Liver (tissue), 9 donors: ENCODE measurements around the gene DNAJB1. TPM values are rescaled to one million over a fixed set of nuclear protein-coding genes. Genes with fewer than 3 reads are reported as not detected.
"Not testable (repeated sequence)": the region's sequence is repeated elsewhere in the genome, so short reads cannot be mapped to it uniquely, and the experiment has no call there.

Experiments
- DNase-seq: peaks from one replicate; pipeline ENCODE4 v3.0.0-alpha.2; 2017; ENCODE audit warnings: low spot score
- H3K27ac ChIP-seq, 2 donors: one replicate each; pipeline ENCODE4 v1.7.0; 2013; ENCODE audit warnings: inconsistent platforms in 2 of 2, low read length in 2 of 2, control low read depth in 1 of 2, low read depth in 1 of 2, mild to moderate bottlenecking in 1 of 2
- H3K27me3 ChIP-seq, 4 donors: one replicate each; pipeline versions ENCODE4 v1.6.1 to v1.7.0; 2013; ENCODE audit warnings: low read length in 3 of 4, inconsistent platforms in 1 of 4, mild to moderate bottlenecking in 1 of 4, moderate library complexity in 1 of 4; ENCODE audit not compliant: control insufficient read depth in 4 of 4, insufficient read depth in 4 of 4
- H3K36me3 ChIP-seq, 4 donors: one replicate each; pipeline versions ENCODE4 v1.6.1 to v1.7.0; 2013; ENCODE audit warnings: low read length in 3 of 4, mild to moderate bottlenecking in 3 of 4, low read depth in 1 of 4, moderate library complexity in 1 of 4; ENCODE audit not compliant: control insufficient read depth in 4 of 4, insufficient read depth in 3 of 4
- H3K4me1 ChIP-seq, 4 donors: one replicate each; pipeline versions ENCODE4 v1.6.1 to v1.7.0; 2013; ENCODE audit warnings: low read length in 3 of 4, mild to moderate bottlenecking in 3 of 4, moderate library complexity in 1 of 4; ENCODE audit not compliant: control insufficient read depth in 4 of 4, insufficient read depth in 4 of 4
- H3K4me3 ChIP-seq, 3 donors: one replicate each; pipeline versions ENCODE4 v1.6.1 to v1.7.0; 2013; ENCODE audit warnings: low read length in 3 of 3, control low read depth in 1 of 3, low read depth in 1 of 3, mild to moderate bottlenecking in 1 of 3
- H3K9ac ChIP-seq, 2 donors: one replicate each; pipeline ENCODE4 v1.7.0; 2013; ENCODE audit warnings: low read length in 2 of 2, mild to moderate bottlenecking in 2 of 2, moderate library complexity in 2 of 2, control low read depth in 1 of 2, low read depth in 1 of 2
- H3K9me3 ChIP-seq, 4 donors: one replicate each; pipeline versions ENCODE4 v1.6.1 to v1.7.0; 2013; ENCODE audit warnings: low read length in 3 of 4; ENCODE audit not compliant: control insufficient read depth in 4 of 4
- EGR1 ChIP-seq, 2 donors: IDR thresholded peaks; 2 replicates each; pipeline ENCODE4 v1.6.1; 2016 to 2018; ENCODE audit warnings: antibody characterized with exemption in 2 of 2, low read depth in 2 of 2
- FOXA1 ChIP-seq: IDR thresholded peaks from 2 replicates; pipeline ENCODE4 v1.6.1; 2016; ENCODE audit warnings: antibody characterized with exemption
- FOXA2 ChIP-seq: IDR thresholded peaks from 2 replicates; pipeline ENCODE4 v1.6.1; 2016; ENCODE audit warnings: antibody characterized with exemption
- GABPA ChIP-seq, 2 donors: IDR thresholded peaks in 1 of 2; conservative IDR thresholded peaks in 1 of 2; 2 replicates each; pipeline ENCODE4 v1.6.1; 2016; ENCODE audit warnings: antibody characterized with exemption in 2 of 2, mild to moderate bottlenecking in 1 of 2, moderate library complexity in 1 of 2
- HNF4A ChIP-seq, 2 donors: conservative IDR thresholded peaks; 2 replicates each; pipeline ENCODE4 v1.6.1; 2016; ENCODE audit warnings: antibody characterized with exemption in 2 of 2, mild to moderate bottlenecking in 2 of 2
- HNF4G ChIP-seq: IDR thresholded peaks from 2 replicates; pipeline ENCODE4 v1.6.1; 2016; ENCODE audit warnings: antibody characterized with exemption
- JUND ChIP-seq, 2 donors: IDR thresholded peaks; 2 replicates each; pipeline ENCODE4 v1.6.1; 2016; ENCODE audit warnings: antibody characterized with exemption in 2 of 2
- RAD21 ChIP-seq, 2 donors: IDR thresholded peaks; 2 replicates each; pipeline ENCODE4 v1.6.1; 2016; ENCODE audit warnings: antibody characterized with exemption in 2 of 2, mild to moderate bottlenecking in 2 of 2
- SP1 ChIP-seq: IDR thresholded peaks from 2 replicates; pipeline ENCODE4 v1.6.1; 2018; ENCODE audit warnings: antibody characterized with exemption, mild to moderate bottlenecking
- TAF1 ChIP-seq: conservative IDR thresholded peaks from 2 replicates; pipeline ENCODE4 v1.6.1; 2016; ENCODE audit warnings: antibody characterized with exemption, mild to moderate bottlenecking
- YY1 ChIP-seq: IDR thresholded peaks from 2 replicates; pipeline ENCODE4 v1.6.1; 2016; ENCODE audit warnings: antibody characterized with exemption, mild to moderate bottlenecking
- WGBS: extraction: QIAGEN DNeasy Blood & Tissue Kit; methylation state at CpG from one replicate; pipeline ENCODE4 v1.1.7; 2013; 5-methylcytosine and 5-hydroxymethylcytosine counted together
- polyA plus RNA-seq, 2 donors: library from polyadenylated mRNA; stranded (reverse) in 1 of 2; unstranded in 1 of 2; fragments of 200-250 nt in 1 of 2; fragments of >200 nt in 1 of 2; fragmentation: Nextera tagmentation in 1 of 2; extraction: Ambion mirVana in 1 of 2; gene quantifications; one replicate each; pipeline versions ENCODE4 v1.2.1 to v1.2.3, GENCODE V29; 2013 to 2015
- total RNA-seq, 2 donors: library from RNA; depleted of rRNA; stranded (reverse); fragments of >200 nt; gene quantifications; one replicate each; pipeline ENCODE4 v1.2.3, GENCODE V29; 2014
- TF ChIP-seq, protein P1 (sequence below): IDR thresholded peaks from 2 replicates; pipeline ENCODE4 v1.6.1; 2016; ENCODE audit warnings: antibody characterized with exemption, mild to moderate bottlenecking
- TF ChIP-seq, protein P2 (sequence below): IDR thresholded peaks from 2 replicates; pipeline ENCODE4 v1.6.1; 2016; ENCODE audit warnings: antibody characterized with exemption
- TF ChIP-seq, protein P3 (sequence below): fragments of 150-350 bp; IDR thresholded peaks from 2 replicates; pipeline ENCODE4 v1.5.1; 2017; ENCODE audit warnings: improper control_type of control experiment, low read depth, low read length; ENCODE audit not compliant: missing input control
- TF ChIP-seq, protein P4 (sequence below): IDR thresholded peaks from 2 replicates; pipeline ENCODE4 v1.6.1; 2016; ENCODE audit warnings: antibody characterized with exemption
- donor health status: healthy.
- donor health status: healthy.
- donor health status: healthy.
- donor health status: healthy.
- donor health status: healthy.

DNAJB1 gene
- total and polyA plus RNA-seq, 4 donors: 29.4 to 43.0 (median 34.5) TPM

DNA sequence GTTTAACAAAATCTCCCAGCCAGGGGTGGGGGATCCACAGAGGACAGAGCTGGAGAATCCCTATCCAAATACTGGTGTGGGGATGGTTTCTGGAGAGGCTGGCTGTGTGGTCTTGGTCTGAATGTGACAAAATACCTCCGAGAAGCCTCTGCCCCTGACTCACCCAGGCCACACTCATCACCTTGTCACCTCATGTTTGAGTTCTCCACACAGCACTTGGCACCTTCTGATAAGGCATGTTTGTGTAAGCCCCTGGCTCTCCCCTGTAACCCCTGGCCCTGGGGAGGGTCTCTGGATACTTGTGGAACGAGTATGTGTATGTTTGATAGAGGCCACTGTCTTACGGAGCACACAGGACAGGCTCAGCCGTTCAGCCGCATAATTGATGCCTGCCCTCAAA is 25.9 kb upstream of the DNAJB1 start:
- H3K27ac ChIP-seq: no peak overlapping the region
- no peak overlapping the region for H3K4me3 ChIP-seq
- TF ChIP-seq EGR1 (IDR thresholded peaks at IDR 0.05; ENCODE audit: low read depth in 2 of 2) (no peak), FOXA2 (no peak), GABPA (IDR thresholded peaks at IDR 0.05 in 1 of 2, conservative IDR thresholded peaks at IDR 0.05 in 1 of 2) (no peak), HNF4A (conservative IDR thresholded peaks at IDR 0.05) (no peak), HNF4G (no peak), TAF1 (no peak), JUND (IDR thresholded peaks at IDR 0.05) (no peak), SP1 (no peak), RAD21 (IDR thresholded peaks at IDR 0.05) (no peak), YY1 (no peak), FOXA1 (no peak)
- TF ChIP-seq, protein P1, sequence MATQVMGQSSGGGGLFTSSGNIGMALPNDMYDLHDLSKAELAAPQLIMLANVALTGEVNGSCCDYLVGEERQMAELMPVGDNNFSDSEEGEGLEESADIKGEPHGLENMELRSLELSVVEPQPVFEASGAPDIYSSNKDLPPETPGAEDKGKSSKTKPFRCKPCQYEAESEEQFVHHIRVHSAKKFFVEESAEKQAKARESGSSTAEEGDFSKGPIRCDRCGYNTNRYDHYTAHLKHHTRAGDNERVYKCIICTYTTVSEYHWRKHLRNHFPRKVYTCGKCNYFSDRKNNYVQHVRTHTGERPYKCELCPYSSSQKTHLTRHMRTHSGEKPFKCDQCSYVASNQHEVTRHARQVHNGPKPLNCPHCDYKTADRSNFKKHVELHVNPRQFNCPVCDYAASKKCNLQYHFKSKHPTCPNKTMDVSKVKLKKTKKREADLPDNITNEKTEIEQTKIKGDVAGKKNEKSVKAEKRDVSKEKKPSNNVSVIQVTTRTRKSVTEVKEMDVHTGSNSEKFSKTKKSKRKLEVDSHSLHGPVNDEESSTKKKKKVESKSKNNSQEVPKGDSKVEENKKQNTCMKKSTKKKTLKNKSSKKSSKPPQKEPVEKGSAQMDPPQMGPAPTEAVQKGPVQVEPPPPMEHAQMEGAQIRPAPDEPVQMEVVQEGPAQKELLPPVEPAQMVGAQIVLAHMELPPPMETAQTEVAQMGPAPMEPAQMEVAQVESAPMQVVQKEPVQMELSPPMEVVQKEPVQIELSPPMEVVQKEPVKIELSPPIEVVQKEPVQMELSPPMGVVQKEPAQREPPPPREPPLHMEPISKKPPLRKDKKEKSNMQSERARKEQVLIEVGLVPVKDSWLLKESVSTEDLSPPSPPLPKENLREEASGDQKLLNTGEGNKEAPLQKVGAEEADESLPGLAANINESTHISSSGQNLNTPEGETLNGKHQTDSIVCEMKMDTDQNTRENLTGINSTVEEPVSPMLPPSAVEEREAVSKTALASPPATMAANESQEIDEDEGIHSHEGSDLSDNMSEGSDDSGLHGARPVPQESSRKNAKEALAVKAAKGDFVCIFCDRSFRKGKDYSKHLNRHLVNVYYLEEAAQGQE: no peak
- TF ChIP-seq, protein P2, sequence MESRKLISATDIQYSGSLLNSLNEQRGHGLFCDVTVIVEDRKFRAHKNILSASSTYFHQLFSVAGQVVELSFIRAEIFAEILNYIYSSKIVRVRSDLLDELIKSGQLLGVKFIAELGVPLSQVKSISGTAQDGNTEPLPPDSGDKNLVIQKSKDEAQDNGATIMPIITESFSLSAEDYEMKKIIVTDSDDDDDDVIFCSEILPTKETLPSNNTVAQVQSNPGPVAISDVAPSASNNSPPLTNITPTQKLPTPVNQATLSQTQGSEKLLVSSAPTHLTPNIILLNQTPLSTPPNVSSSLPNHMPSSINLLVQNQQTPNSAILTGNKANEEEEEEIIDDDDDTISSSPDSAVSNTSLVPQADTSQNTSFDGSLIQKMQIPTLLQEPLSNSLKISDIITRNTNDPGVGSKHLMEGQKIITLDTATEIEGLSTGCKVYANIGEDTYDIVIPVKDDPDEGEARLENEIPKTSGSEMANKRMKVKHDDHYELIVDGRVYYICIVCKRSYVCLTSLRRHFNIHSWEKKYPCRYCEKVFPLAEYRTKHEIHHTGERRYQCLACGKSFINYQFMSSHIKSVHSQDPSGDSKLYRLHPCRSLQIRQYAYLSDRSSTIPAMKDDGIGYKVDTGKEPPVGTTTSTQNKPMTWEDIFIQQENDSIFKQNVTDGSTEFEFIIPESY: no peak
- 95% methylated on average over 5 of the region's 5 CpGs for WGBS
- peaks cover 0 to 4% (median 0%) of the 10 kb centered on the region in 4 donors for H3K36me3 ChIP-seq
- H3K9me3 ChIP-seq: no peaks in the 10 kb centered on the region
- no peak overlapping the region for H3K9ac ChIP-seq
- H3K4me1 ChIP-seq: peaks cover 0 to 21% (median 12%) of the 10 kb centered on the region in 4 donors
- H3K27me3 ChIP-seq: no peaks in the 10 kb centered on the region
- DNase-seq: no peak

DNA sequence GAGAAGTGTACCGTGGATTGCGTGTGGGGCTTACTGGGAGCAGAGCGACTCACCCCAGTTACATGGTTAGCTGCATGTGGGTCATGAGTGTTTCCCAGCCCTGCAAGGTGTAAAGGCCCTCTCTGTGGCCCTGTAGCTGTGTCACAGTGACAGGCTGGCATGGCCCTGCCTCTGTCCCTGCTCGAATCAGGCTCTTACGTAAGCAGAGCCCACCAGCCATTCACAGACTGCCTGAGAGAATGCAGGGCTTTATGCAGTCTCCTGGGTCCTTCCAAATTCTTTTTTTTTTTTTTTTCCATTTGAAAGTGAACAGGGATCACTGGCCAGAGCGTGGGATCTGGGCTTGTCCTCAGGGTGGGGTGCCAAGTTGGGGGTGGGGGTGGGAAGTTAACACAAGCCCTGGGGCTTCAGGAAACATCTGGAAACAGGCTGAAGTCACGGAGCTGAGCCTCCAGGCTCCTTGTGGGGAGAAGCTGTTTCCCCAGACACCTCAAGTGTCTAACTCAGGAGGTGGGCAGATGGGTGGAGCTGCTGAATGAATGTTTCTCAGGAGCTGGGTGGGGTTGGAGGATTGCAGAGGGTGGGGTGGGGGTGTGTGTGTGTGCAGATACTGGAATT is 24.6 kb upstream of the DNAJB1 start:
- no peak overlapping the region for H3K27ac ChIP-seq
- DNase-seq: no peak
- WGBS: 75% methylated on average over 7 of the region's 7 CpGs

DNA sequence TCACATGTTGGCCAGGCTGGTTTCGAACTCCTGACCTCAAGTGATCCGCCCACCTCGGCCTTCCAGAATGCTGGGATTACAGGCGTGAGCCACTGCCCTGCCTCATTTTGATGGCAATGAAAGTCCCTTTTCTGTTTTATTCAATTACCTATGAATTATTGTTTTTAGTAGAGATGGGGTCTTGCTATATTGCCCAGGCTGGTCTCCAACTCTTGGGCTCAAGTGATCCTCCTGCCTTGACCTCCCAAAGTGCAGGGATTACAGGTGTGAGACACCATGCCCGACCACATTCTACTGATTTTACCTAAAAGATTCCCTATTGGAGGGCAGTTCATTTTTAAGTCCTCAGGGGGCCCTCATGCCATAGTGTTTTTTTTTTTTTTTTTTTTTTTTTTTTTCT is 23.8 kb upstream of the DNAJB1 start:
- peaks cover 0 to 21% (median 12%) of the 10 kb centered on the region in 4 donors for H3K4me1 ChIP-seq
- not testable (repeated sequence) for H3K27ac ChIP-seq, H3K36me3 ChIP-seq, H3K9ac ChIP-seq, DNase-seq, H3K9me3 ChIP-seq, H3K27me3 ChIP-seq, H3K4me3 ChIP-seq
- WGBS: 96% methylated on average over 5 of the region's 5 CpGs

More for the DNA sequence above, 24.6 kb upstream of the DNAJB1 start:
- TF ChIP-seq FOXA1 (no peak), SP1 (no peak), JUND (IDR thresholded peaks at IDR 0.05) (no peak), GABPA (IDR thresholded peaks at IDR 0.05 in 1 of 2, conservative IDR thresholded peaks at IDR 0.05 in 1 of 2) (no peak), FOXA2 (no peak), TAF1 (no peak)
- TF ChIP-seq, protein P3, sequence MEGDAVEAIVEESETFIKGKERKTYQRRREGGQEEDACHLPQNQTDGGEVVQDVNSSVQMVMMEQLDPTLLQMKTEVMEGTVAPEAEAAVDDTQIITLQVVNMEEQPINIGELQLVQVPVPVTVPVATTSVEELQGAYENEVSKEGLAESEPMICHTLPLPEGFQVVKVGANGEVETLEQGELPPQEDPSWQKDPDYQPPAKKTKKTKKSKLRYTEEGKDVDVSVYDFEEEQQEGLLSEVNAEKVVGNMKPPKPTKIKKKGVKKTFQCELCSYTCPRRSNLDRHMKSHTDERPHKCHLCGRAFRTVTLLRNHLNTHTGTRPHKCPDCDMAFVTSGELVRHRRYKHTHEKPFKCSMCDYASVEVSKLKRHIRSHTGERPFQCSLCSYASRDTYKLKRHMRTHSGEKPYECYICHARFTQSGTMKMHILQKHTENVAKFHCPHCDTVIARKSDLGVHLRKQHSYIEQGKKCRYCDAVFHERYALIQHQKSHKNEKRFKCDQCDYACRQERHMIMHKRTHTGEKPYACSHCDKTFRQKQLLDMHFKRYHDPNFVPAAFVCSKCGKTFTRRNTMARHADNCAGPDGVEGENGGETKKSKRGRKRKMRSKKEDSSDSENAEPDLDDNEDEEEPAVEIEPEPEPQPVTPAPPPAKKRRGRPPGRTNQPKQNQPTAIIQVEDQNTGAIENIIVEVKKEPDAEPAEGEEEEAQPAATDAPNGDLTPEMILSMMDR: no peak
- TF ChIP-seq, protein P4, sequence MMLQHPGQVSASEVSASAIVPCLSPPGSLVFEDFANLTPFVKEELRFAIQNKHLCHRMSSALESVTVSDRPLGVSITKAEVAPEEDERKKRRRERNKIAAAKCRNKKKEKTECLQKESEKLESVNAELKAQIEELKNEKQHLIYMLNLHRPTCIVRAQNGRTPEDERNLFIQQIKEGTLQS: no peak
- Histone ChIP-seq H3K4me3 (no peak overlapping the region), H3K36me3 (peaks cover 0 to 4% (median 0%) of the 10 kb centered on the region in 4 donors), H3K27me3 (no peaks in the 10 kb centered on the region), H3K9me3 (no peaks in the 10 kb centered on the region), H3K9ac (no peak overlapping the region), H3K4me1 (peaks cover 0 to 21% (median 12%) of the 10 kb centered on the region in 4 donors)
